Measurements from ENCODE around the gene PLBD2. TPM values are rescaled to one million over a fixed set of nuclear protein-coding genes. Genes with fewer than 3 reads are reported as not detected.

The PLBD2 gene
- total RNA-seq, 1 donor from 2014 or later: 54.3 TPM

DNA sequence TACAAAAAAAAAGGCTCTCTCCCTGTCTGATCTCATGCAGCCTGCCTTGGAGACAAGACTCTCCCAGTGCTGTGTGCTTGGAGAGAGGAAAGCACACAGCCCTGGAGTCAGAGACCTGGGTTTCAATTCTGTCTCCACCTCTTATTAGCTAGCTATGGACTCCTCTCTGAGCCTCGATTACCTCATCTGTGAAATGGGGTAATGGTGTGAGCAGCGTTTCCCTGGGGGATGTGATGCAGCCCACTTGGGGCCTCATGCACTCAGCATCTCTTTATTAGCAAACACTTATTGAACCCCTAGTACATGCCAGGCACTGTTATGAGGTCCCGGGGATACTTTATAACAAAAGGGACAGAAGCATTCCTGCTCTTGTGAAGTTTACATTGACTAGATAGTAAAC, 32.8 kb downstream of the PLBD2 start:
- Histone ChIP-seq H3K27me3 (ENCODE audit: control insufficient read depth, insufficient read depth, low read length) (no peaks in the 10 kb centered on the region), H3K36me3 (ENCODE audit: control insufficient read depth, insufficient read depth, low read length) (no peaks in the 10 kb centered on the region), H3K4me3 (ENCODE audit: low read depth, low read length) (no peak overlapping the region)
- DNase-seq (ENCODE audit: low read depth): no peak
- TF ChIP-seq, protein P1, sequence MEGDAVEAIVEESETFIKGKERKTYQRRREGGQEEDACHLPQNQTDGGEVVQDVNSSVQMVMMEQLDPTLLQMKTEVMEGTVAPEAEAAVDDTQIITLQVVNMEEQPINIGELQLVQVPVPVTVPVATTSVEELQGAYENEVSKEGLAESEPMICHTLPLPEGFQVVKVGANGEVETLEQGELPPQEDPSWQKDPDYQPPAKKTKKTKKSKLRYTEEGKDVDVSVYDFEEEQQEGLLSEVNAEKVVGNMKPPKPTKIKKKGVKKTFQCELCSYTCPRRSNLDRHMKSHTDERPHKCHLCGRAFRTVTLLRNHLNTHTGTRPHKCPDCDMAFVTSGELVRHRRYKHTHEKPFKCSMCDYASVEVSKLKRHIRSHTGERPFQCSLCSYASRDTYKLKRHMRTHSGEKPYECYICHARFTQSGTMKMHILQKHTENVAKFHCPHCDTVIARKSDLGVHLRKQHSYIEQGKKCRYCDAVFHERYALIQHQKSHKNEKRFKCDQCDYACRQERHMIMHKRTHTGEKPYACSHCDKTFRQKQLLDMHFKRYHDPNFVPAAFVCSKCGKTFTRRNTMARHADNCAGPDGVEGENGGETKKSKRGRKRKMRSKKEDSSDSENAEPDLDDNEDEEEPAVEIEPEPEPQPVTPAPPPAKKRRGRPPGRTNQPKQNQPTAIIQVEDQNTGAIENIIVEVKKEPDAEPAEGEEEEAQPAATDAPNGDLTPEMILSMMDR (IDR thresholded peaks at IDR 0.05; ENCODE audit: insufficient read depth, low read length, poor library complexity, severe bottlenecking): no peak

GRCh38 chr12:113391650-113392337, 33.4 kb downstream of the PLBD2 start:
- no peak for DNase-seq (ENCODE audit: low read depth)
- TF ChIP-seq, protein P1 (IDR thresholded peaks at IDR 0.05; ENCODE audit: insufficient read depth, low read length, poor library complexity, severe bottlenecking): no peak
- Histone ChIP-seq H3K4me3 (ENCODE audit: low read depth, low read length) (no peak overlapping the region), H3K36me3 (ENCODE audit: control insufficient read depth, insufficient read depth, low read length) (no peaks in the 10 kb centered on the region), H3K27me3 (ENCODE audit: control insufficient read depth, insufficient read depth, low read length) (peaks cover 2% of the 10 kb centered on the region)

- DNase-seq (ENCODE audit: low read depth): no peak
- H3K36me3 ChIP-seq (ENCODE audit: control insufficient read depth, insufficient read depth, low read length): no peaks in the 10 kb centered on the region
- no peak overlapping the region for H3K4me3 ChIP-seq (ENCODE audit: low read depth, low read length)
- H3K27me3 ChIP-seq (ENCODE audit: control insufficient read depth, insufficient read depth, low read length): peaks cover 8% of the 10 kb centered on the region
- TF ChIP-seq, protein P1 (IDR thresholded peaks at IDR 0.05; ENCODE audit: insufficient read depth, low read length, poor library complexity, severe bottlenecking): no peak
Measured at GRCh38 chr12:113392520-113392919, 34.1 kb downstream of the PLBD2 start.

DNA sequence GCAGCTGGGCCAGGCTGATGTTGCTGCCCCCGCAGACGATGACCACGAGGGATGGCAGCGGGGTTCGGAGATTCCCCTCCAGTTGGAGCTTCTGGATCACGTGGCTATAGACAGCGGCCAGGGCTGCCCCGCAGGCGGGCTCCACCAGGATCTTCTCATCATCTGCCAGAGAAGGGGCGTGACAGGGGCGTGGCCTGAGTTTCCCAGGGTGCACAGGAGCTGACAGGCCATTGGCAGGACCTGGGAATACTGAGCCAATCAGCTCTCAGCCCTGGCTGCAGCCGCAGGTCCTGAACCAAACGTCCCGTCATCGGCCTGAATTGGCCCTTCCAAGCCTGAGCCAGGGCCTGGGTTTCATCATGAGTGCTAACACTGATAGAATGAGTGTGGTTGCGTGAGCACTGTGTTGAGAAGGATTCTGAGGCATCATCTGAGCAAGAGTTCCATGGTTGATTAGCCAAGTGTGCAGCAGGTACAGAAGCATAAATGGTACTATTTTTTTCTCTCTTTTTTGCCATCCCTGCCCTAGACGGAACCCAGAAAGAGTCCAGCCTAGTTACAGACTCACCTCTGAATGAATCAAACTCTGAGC, 34.7 kb downstream of the PLBD2 start:
- DNase-seq (ENCODE audit: low read depth): no peak
- no peak overlapping the region for H3K4me3 ChIP-seq (ENCODE audit: low read depth, low read length)
- peaks cover 8% of the 10 kb centered on the region for H3K27me3 ChIP-seq (ENCODE audit: control insufficient read depth, insufficient read depth, low read length)
- H3K36me3 ChIP-seq (ENCODE audit: control insufficient read depth, insufficient read depth, low read length): no peaks in the 10 kb centered on the region
- TF ChIP-seq, protein P1 (IDR thresholded peaks at IDR 0.05; ENCODE audit: insufficient read depth, low read length, poor library complexity, severe bottlenecking): no peak

GRCh38 chr12:113393749-113394148, 35.4 kb downstream of the PLBD2 start:
- H3K36me3 ChIP-seq (ENCODE audit: control insufficient read depth, insufficient read depth, low read length): no peaks in the 10 kb centered on the region
- TF ChIP-seq, protein P1 (IDR thresholded peaks at IDR 0.05; ENCODE audit: insufficient read depth, low read length, poor library complexity, severe bottlenecking): no peak
- peaks cover 11% of the 10 kb centered on the region for H3K27me3 ChIP-seq (ENCODE audit: control insufficient read depth, insufficient read depth, low read length)
- no peak for DNase-seq (ENCODE audit: low read depth)
- H3K4me3 ChIP-seq (ENCODE audit: low read depth, low read length): no peak overlapping the region
